Stimulated activated CD4-positive, alpha-beta T cell treated with anti-CD3 and anti-CD28 coated beads, Interleukin-15, amount 100 ng/mL, for 48 hours (primary cell): Measurements from ENCODE around the gene PIGV.
A peak's percentile ranks its signal among the peaks of the same experiment; 100 is the strongest.
"Not testable (repeated sequence)": the region's sequence is repeated elsewhere in the genome, so short reads cannot be mapped to it uniquely, and the experiment has no call there.

Experiments used
- DNase-seq, 2 donors: peaks; one replicate each; pipeline ENCODE4 v3.0.0-alpha.2; 2020; ENCODE audit warnings: low read depth in 2 of 2

PIGV gene

DNA sequence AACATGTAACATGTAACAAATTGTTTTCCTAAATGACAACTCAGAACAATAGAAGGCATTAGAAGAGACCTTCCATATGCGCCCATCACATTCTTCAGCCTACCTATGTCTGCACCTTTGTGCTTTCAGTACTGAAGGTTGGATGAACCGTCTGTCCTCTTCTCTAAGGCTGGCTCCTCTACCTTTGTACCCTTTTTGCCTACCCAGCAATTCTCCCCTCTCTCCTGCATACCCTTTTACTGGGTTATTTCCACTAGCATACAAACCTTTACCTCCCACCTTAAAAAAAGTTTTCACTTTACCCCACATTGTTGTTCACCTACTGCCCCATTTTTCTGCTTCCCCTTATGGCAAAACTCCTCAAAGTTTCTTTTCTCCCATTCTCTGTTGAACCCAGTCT is 5.2 kb downstream of the PIGV start:
- DNase-seq = no peak

DNA sequence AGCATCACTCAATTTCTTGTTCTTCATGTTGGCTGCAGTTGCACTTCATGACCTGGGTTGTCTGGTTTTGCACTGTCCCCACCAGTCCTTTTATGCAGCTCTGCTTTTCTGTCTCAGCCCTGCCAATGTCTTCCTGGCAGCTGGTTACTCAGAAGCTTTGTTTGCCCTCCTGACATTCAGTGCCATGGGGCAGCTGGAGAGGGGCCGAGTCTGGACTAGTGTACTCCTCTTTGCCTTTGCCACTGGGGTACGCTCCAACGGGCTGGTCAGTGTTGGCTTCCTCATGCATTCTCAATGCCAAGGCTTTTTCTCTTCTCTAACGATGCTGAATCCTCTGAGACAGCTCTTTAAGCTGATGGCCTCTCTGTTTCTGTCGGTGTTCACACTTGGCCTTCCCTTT is 6.6 kb downstream of the PIGV start:
- DNase-seq = no peak

DNA sequence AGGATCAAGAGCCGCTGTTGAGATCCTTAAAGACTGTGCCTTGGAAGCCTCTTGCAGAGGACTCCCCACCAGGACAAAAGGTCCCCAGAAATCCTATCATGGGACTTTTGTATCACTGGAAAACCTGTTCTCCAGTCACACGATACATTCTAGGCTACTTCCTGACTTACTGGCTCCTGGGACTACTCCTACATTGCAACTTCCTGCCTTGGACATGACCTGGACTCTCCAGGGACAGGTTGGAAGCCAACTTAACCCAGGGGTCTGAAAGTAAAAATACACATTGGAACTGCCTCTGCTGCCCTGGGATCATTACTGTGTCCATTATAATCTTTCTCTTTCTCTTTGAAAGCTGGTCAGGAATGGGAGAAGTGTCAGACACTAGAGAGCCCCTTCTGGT is 9.9 kb downstream of the PIGV start:
- no peak for DNase-seq

DNA sequence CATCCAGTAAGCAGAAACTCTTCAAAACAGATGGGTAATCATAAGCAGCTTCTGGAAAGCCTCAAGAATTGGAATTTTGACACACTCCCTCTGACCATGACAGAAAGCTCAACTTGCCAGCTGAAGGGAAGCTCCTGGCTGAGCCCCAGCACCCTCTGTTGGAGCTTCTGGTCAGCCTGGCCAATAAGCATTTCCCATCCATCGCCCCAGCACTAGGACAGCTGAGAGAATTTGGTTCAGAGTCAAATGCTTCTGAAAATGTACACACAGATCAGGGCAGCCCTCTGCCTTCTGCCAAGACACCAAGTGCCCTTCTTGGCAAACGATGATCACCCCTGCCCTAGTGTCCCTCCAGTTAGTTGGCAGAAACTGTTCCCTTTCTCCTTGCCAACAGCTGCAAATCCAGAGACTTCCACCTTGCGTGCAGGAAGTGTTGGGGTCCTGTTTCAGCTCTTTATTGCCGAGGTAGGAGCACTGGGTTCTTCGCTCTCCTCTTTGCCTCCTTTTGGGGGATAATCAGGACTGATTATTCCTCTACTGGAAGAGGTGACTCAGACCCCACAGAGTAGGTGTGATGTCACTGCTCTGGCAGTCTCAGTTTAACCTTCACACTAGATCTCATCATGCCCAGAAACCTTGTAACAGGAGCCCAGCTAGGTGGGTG is 11.9 kb downstream of the PIGV start:
- DNase-seq = no peak

DNA sequence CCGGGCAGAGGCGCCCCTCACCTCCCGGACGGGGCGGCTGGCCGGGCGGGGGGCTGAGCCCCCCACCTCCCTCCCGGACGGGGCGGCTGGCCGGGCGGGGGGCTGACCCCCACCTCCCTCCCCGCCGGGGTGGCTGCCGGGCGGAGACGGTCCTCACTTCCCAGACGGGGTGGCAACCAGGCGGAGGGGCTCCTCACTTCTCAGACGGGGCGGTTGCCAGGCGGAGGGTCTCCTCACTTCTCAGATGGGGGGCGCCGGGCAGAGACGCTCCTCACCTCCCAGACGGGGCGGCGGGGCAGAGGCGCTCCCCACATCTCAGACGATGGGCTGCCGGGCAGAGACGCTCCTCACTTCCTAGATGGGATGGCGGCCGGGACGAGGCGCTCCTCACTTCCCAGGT is 16.2 kb downstream of the PIGV start:
- not testable (repeated sequence) for DNase-seq

DNA sequence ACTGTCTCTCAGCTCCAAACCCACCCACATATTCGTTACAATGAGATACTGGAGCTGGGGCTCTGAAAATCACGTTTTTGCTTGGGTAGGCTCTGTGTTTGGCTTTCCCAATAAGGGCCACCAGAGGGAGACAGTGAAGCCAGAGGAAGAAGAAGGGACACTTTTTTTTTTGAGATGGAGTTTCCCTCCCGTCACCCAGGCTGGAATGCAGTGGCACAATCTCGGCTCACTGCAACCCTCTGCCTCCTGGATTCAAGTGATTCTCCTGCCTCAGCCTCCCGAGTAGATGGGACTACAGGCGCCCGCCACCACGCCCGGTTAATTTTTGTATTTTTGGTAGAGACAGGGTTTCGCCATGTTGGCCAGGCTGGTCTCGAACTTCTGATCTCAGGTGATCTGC is 22.4 kb downstream of the PIGV start:
- DNase-seq = peak; percentile 61 to 74

DNA sequence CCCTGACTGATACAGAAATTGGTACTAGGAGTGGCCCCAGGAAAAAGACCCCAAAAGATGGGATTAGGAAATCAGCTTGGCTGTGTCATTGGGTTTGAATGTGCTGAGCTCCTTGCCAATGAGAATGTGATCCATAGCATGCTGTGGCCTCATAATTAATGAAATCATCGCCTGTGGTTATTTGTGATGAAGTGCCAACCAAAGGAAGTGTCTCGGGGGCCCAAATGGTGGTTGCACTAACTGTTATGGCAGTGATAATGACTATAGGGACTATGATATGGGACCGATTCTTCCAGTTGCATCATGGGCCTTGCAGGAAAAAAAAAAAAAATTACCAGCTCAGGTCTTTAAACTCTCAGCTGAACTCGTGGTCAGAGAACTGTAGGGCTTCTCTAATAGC is 23.3 kb downstream of the PIGV start:
- DNase-seq = no peak

DNA sequence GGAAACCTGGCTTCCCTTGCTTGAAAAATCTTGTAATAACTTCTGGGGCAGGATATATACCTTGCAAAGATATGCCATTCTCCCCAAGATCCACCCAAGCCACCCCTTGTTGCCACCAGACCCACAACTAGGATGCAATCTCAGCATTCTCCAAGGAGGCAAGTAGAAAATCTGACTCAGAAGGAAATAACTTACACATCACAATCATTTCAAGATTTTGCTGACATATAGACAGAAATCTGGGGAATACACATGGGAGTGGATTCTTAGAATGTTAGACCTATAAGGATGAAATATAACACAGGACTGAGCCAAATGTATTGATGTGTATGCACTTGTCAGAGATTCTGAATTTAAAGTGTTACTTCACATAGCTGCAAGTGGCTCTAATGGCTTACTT is 24.0 kb downstream of the PIGV start:
- DNase-seq = no peak

DNA sequence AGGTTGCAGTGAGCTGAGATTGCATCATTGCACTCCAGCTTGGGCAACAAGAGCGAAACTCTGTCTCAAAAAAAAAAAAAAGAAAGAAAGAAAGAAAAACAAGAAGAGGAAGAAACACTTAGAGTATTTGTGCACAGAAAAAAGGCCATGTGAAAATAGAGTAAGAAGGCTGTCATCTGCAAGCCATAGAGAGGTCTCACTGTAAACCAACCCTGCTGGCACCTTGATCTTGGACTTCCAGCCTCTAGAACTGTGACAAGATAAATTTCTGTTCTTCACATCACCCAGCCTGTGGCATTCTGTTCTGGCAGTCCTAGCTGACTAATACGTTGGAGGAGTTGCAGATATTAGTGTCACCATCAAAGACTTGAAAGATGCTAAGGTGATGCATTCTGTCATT is 26.6 kb downstream of the PIGV start:
- DNase-seq = no peak

DNA sequence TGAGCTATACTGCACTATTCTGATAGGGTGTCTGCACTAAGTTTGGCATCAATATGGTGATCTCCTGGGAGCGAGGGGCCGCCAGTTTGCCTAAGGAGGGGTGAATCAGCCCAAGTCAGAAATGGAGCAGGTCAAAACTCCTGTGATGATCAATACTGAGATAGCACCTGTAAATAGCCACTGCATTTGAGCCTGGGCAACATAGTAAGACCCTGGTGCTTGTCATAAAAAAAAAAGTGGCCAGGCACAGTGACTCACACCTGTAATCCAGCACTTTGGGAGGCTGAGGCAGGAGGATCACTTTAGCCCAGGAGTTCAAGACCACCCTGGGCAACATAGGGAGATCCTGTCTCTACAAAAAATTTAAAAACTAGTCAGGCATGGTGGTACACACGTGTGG is 27.1 kb downstream of the PIGV start:
- DNase-seq = no peak

DNA sequence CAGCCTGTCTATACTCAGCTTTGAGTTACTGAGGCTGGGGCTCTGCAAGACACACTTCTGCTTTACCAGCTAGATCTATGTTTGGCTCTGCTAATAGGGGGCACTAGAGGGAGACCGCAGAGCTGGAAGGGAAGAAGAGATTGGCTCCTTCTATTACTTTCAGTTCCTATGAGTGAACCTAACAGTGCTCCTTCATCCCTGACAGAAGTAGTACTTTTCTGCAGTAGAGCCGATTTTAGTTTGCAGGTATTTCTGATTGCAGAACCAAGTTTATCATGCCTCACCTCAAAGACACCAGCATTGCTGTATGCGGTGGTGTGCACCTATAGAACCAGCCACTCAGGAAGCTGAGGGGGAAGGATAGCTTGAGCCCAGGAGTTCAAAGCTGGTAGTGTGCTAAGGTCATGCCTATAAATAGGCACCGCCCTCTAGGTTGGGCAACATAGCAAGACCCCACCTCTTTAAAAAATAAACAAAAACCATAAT is 33.1 kb downstream of the PIGV start:
- no peak for DNase-seq

DNA sequence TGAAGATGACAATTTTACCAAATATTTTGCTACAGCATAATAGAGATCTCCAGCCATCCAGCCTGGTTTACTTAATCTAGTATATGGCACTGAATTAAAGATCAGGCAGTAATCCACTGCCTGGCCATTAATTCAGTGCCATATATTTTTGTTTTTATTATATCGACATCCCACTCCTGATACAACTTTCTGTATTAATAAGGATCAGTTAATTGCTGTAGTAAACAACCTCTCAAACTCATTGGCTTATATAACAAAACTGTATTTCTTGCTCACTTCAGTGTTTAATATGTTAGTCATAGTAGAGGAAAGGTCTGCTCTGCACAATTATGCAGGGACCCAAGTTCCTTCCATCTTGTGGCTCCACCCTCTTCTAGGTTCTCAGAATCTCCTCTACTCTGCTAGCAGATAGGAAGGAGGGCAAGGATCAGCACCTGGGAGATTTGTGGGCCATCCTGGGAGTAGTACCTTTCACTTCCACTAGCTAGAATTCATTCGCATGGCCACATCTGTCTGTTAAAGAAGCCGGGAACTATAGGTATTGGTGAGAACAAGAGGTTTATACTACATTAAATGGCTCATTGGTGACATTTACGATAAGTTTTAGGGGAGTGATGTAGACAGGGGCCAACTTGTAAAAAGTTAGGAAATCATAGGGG is 35.1 kb downstream of the PIGV start:
- no peak for DNase-seq

DNA sequence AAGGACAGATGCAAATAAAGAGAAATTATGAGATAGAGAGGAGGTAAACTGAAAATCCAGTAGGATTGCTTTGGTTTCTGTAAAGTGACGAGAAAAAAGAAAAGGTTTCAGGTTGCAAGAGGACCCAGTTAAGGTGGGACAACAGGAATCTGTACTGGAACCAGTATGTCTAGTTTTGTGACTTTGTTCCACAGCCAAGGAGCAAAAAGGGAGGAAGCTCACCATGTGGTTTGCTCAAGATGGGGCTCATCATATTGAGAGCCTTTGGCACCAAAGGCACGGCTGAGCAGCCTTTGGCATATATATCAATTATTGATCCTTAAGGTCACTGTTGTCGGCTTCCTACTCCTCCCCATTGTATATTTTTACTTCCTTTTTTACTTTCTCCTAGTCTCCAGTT is 37.0 kb downstream of the PIGV start:
- no peak for DNase-seq

DNA sequence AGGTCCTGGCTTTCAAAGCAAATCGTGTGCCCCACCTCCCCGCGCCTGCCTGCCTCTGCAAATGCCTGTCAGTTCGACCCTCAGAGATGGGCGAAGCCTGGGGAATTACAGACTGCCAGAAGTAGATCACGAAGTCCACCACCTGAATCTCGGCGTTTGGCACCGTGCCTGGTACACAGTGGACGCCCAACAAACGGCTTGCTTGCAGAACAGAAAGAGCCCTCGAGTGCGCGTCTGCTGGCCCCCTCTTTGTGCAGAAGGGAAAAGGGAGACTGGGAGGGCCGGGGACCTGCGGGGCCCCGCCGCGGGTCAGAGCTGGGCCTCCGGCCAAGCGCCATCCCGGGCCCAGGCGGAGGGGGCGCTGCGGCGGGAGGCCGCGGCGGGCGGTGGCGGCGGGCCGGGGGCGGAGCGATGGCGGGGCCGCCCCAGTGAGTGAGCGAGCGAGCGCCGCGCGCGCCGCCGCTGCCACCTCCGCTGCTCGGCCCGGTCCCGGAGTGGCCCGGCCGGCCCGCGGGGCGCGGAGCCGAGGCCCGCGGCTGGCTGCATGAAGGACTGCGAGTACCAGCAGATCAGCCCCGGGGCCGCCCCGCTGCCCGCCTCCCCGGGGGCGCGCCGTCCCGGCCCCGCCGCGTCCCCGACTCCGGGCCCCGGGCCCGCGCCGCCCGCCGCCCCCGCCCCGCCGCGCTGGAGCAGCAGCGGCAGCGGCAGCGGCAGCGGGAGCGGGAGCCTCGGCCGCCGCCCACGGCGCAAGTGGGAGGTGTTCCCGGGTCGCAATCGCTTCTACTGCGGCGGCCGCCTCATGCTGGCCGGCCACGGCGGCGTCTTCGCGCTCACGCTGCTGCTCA is 38.7 kb downstream of the PIGV start, which contains the start of gene ZDHHC18:
Gene ZDHHC18, plus strand, starts transcription at position 428 of the 845 bp plus-strand sequence. Its CDS starts 117 bp downstream, at position 545.
- DNase-seq = peak in 1 of 2 donors; percentile 61

DNA sequence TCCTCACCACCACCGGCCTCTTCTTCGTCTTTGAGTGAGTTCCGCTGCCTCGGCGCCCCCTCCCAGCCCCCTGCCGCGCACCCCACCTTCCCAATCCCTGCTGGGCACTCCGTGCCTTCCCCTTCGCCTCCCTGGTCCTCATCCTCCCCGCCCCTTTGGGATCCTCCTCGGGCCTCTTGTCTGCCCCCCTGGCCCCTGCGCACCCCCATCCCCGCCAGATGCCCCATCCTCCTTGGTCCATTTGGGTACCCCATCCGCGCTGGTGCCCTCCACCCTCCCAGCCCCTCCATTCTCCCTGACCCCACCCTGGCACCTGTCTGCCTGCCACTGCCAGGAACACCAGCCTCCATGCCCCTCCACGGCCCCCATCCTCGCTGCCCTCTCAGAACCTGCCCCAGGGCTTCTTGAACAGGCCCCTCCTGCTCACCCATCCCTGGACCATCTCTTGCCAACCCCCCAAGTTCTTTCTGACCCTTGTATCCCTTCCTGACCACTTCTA is 39.4 kb downstream of the PIGV start:
- no peak for DNase-seq

DNA sequence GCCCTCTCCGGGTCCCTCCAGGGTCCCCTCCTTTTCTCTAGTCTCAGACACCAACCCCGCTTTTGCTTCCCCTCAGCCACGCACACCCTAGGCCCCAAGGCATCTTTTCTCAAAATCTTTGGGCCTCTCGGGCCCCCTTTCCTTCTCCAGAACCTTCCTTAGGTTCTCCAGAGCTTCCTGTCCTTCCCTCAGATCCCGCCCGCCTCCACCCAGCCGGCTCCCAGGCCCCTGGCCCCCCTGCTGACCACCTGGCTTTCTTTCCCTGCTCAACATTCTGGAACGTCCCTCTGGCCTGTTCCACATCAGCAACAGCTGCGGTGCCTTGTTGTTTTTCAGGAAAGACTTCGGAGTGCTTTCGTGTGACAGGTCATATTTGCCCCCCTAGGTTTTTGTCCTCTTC is 39.9 kb downstream of the PIGV start:
- DNase-seq = no peak

DNA sequence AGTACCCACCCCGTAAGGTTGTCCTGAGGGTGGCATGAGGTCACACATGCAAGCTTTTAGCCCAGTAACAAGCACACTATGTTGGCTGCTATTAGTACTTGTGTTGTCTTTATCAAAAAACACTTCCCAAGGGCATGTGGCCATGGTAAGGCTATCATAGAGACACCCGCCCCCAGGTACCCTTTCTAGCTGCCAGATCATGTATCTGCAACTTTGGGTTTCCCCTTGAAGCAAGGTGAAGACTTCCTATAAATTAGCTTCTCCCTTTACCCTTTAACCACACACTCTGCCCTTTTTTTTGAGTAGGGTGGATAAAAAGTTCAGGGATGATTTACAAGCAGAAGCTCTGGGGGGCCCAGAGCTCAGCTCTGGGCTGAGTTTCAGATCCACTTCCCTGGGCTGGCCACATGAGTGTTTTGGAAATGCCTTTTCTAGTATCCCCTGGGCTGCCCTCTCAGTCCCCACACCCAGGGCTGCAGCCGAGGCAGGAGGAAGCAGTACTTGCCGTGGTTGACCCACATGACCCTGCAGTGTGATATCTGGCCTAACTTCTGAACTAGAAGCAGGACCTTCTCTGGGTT is 40.8 kb downstream of the PIGV start:
- no peak for DNase-seq

DNA sequence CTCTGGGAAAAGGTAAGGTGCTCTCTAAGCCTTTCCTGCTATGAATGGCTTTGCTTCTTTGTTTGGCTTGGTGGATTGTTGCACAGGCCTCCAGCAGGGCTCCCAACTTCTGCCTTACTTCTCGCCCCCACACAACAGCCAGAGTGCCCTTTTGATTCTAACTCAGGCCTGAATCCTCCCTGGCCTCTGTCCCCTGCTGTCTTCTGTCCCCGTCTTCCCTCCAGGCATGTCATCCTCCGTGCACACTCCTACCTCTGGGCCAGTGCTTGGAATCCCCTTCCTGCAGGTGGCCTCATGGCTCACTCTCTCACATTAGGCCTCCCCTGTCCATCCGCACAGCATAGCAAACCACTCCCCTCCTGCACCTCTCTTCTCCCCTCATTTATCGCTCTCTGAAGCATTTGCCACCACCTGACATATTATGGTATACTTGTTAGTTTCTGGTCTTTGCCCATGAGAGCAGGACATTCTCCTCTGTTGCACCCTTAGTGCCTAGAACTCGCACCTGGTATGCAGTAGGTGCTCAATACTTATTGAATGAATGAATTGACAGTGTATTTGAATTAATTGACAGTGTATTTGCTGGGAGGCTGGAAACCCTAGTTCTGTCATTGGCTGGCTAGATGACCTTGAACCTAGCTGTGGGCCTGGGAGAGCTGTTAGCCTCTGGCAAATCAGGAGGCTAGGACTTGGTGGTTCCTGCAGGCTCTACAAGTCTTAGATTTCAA is 41.6 kb downstream of the PIGV start:
- no peak for DNase-seq

DNA sequence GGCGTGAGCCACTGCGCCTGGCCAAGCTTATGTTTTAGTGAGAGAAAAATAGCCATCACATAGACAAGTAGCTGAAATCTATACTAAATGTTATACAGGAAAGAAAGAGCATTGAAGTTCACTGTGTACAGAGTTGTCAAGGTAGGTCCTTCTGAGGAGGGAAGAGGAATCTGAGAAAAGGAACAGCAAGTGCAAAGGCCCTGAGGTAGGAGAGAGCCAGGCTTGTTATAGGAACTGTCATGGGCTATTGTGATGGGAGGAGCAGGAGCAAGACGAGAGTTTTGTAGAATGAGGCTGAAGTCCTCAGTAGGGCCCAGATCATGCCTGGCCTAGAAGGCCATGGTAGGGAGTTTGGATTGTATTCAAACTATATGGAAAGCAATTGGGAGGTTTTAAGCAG is 43.3 kb downstream of the PIGV start:
- no peak for DNase-seq

DNA sequence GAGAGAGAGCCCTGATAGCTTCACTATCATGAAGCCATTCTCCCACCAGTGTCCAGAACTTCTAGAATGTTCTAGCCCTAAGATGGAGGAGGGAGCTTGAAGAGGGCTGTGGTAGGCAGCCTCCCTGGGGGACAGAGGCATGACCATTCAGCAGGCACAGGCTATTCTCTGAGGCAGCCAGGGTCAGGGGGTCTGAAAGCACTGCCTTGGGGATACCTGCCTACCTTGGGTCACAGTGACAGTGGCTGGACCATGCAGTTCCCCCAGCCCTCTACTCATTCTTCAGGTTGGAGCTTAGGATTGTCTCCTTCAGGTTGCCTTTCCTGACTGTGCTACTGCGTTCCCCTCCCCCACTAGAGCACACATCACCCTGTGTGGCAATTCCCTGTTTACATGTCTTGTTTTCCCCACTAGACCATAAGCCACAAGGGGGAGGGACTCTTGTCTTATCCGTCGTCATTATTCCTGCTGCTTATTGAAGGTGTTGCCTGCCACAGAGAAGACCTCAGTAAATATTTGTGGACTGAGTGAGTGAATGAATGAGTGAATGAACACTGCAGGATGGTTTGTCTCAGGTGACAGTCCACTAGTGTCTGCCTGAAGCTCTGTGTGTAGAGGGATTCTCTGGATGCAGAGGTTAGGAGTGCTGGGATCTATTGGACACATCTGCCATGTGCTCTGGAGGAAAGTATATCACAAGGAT is 43.9 kb downstream of the PIGV start:
- no peak for DNase-seq
